Left forelimb (tissue), 1 donor: ENCODE data around the gene EFS.
"Not testable (repeated sequence)": the region's sequence is repeated elsewhere in the genome, so short reads cannot be mapped to it uniquely, and the experiment has no call there.

Source experiments
- DNase-seq: peaks from one replicate; pipeline ENCODE4 v3.0.0-alpha.2; 2018; ENCODE audit warnings: low spot score

Gene EFS

GRCh38 chr14:23327947-23328744, 36.8 kb downstream of the EFS start:
- DNase-seq = no peak

- no peak for DNase-seq
These were observed 38.3 kb downstream of the EFS start for GRCh38 chr14:23326491-23327332.

- not testable (repeated sequence) for DNase-seq
These were observed 39.2 kb downstream of the EFS start for GRCh38 chr14:23325746-23326145.

- no peak for DNase-seq
These were observed 40.0 kb downstream of the EFS start for GRCh38 chr14:23324993-23325392.

DNA sequence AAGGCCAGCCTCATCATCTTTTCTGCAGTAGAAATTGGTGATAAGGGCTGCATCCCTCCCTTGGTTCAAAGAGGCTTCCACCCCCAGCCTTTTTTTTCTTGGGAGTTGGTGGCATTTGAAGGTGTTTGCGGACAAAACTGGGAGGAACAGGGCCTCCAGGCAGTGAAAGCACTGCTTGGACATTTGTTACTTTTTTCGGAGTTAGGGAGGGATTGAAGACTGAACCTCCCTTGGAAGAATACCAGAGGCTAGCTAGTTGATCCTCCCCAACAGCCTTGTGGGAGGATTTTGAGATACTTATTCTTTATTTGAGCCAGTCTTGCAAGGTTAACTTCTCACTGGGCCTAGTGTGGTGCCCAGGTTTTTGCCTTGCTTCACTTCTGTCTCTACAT, 40.5 kb downstream of the EFS start:
- DNase-seq = no peak

GRCh38 chr14:23323838-23324454, 41.0 kb downstream of the EFS start:
- no peak for DNase-seq

DNA sequence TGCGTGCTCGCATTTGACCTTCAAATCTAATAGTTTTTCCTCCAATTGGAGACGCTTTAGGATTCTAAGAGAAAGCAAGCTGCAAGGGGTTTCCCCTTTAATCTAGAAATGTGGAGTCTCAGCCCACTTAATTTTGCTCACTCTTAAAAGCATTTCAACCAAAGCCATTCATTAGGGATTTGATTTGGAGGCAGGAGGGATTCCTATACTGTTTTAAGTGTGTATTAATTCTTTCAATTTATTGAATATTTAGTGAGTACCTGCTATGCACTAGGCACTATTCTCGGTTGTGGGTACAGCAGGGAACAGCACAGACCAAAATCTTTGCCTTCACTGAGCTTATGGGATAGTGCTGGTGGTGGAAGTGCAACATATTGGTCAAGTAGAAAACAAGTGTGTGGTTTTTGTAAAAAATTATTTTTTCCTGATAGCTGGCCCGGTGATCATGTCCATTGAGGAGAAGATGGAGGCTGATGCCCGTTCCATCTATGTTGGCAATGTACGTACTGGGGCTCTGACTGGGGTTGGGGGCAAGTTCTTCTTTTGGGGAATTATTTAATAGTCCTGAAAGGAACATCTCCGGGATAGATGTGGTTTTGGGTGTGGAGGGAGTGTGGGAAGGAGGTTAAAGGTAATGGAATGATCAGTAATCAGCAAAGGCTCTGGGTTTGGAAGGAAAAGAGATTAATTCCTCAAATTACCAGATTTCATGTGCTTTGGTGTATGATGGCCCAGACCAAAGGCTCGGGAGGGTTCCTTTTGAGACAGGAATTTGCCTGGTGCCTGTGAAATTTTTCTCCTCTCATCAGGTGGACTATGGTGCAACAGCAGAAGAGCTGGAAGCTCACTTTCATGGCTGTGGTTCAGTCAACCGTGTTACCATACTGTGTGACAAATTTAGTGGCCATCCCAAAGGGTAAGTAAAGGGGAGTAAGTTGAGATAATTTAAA, 42.1 kb downstream of the EFS start:
- DNase-seq = no peak

DNA sequence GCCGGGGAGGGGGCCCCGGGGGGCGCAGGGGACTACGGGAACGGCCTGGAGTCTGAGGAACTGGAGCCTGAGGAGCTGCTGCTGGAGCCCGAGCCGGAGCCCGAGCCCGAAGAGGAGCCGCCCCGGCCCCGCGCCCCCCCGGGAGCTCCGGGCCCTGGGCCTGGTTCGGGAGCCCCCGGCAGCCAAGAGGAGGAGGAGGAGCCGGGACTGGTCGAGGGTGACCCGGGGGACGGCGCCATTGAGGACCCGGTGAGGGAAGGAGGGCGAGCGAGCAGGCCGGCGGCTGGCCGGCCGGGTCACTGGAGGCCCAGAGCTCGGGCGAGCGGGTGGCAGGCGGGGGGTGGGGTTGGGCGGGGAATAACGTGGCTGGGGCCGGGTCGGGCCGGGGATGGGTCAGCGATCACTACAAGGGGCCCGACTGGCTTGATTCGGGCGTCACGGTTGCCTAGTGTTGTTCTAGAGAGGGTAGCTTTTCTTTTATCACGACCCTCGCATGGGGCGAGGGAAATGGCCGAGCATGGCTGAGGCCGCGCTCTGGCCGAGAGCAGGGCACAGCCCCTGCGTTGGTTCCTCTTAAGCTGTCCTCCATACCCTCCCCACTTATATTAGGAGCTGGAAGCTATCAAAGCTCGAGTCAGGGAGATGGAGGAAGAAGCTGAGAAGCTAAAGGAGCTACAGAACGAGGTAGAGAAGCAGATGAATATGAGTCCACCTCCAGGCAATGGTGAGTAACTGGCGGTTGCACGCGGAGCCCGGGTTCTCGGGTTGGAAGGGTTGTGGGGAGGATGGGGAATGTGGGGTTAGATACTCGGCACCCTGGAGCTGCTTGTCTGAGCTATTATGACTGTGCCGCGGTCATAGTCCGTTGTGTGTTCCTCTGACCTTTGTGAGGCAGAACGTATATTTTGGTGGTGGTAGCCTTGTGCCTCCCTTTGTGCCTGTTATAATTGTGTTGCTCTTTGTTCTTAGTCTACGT, 43.1 kb downstream of the EFS start:
- peak; percentile 80 for DNase-seq

DNA sequence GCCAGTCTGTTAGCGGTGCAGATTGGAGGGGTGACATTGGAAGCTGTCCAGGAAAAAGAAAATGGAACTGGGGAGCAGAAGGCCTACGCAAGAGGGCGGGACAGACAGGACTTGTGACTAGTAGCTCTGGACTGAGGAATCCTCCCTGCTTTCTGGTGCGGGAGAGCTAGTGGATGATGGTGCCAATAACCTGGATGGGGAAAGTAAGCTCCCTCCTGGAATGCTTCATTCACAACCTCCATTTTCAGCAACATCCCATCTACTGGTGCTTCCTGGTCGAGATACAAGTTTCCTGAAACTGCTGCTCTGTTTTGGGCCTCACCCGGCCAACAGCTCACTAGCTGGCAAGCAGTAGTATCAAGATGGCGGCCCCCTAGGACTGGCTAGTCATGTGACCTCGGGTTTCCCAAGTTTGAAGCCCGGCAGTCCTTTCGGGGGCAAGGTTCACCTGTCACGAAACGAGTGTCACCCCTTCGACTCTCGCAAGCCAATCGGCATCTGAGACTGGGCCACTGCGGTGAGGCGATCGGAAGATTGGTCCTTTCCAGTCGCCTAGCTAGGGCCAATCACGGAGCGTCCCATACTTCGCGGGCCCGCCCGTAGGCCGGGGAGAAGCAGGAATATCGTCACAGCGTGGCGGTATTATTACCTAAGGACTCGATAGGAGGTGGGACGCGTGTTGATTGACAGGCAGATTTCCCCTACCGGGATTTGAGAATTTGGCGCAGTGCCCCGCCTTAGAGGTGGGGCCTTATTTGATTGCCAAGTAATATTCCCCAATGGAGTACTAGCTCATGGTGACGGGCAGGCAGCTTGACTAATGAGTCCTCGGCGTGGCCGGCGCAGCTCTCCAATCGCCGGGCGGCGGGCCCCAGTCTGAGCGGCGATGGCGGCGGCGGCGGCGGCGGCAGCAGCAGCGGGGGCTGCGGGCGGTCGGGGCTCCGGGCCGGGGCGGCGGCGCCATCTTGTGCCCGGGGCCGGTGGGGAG, 44.1 kb downstream of the EFS start, which contains the start of gene PABPN1:
TSS of gene PABPN1 (plus strand) at position 874 of the 988 bp plus-strand sequence. CDS start at position 887, 13 bp downstream.
- peak; percentile 99 for DNase-seq

- DNase-seq = no peak
These were observed 45.0 kb downstream of the EFS start for GRCh38 chr14:23319746-23320583.

GRCh38 chr14:23316300-23316699, 48.7 kb downstream of the EFS start:
- DNase-seq = no peak

- DNase-seq = peak; percentile 44
These were observed 54.4 kb downstream of the EFS start for GRCh38 chr14:23310546-23310945.

DNA sequence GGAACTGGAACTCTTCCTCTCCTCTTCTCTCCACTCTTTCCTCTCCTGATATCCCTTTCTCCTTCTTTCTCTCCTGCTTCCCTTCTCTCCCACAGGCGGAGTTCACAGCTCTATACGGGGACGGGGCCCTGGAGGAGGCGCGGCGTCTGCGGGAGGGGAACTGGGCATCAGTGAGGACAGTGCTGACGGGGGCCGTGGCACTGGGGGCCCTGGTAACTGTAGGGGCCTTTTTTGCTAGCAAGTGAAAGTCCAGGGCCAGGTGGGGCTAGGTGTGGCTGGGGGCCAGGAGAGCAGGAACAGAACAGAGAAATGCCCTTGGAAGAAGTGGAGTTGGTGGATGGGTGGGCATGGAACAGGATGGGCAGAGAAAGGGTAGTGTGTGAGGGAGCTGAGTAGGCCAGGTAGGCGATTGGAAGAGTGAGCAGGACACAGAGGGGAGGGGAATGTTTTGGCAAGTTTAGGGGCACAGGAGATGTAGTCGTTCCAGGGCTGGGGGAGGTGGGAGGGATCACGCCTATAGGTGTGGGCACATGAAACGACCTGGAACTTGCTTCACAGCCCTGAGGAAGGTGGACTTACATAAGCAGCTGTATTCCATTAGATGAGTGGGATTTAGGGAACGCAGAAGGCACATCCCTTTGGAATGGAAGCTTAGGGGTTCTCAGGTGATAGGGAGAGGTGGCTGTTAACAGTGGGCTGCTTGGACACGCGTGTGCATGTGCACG, 56.1 kb downstream of the EFS start:
- DNase-seq = peak; percentile 49

GRCh38 chr14:23307687-23308644, 57.0 kb downstream of the EFS start:
- no peak for DNase-seq

DNA sequence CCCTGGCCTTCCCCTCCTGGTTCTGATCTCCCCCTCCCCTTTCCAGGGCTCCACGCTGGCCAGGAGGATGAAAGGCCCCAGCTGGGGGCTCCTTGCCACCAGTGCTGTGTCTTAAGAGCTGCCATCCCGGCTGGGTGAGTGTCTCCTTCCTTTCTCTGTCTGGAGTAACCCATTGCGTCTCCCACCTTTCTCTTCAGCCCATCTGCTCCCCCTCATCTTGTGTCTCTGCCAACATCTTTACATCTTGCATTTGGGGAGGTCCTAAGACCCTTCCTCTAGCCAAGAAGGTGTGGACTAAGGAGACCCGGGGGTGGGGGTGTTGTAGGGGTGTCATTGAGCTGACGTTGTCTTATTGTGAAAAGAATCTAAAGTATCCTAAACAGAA, 57.8 kb downstream of the EFS start:
- no peak for DNase-seq
